NCI-H510A treated with DMSO at 0.1 percent for 48 hours (cell line): Measurements from ENCODE around the gene TFE3.

Source experiments
- DNase-seq: peaks from one replicate; lab custom pipeline; 2025; lab: John Stamatoyannopoulos, UW

Gene TFE3, protein sequence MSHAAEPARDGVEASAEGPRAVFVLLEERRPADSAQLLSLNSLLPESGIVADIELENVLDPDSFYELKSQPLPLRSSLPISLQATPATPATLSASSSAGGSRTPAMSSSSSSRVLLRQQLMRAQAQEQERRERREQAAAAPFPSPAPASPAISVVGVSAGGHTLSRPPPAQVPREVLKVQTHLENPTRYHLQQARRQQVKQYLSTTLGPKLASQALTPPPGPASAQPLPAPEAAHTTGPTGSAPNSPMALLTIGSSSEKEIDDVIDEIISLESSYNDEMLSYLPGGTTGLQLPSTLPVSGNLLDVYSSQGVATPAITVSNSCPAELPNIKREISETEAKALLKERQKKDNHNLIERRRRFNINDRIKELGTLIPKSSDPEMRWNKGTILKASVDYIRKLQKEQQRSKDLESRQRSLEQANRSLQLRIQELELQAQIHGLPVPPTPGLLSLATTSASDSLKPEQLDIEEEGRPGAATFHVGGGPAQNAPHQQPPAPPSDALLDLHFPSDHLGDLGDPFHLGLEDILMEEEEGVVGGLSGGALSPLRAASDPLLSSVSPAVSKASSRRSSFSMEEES

DNA sequence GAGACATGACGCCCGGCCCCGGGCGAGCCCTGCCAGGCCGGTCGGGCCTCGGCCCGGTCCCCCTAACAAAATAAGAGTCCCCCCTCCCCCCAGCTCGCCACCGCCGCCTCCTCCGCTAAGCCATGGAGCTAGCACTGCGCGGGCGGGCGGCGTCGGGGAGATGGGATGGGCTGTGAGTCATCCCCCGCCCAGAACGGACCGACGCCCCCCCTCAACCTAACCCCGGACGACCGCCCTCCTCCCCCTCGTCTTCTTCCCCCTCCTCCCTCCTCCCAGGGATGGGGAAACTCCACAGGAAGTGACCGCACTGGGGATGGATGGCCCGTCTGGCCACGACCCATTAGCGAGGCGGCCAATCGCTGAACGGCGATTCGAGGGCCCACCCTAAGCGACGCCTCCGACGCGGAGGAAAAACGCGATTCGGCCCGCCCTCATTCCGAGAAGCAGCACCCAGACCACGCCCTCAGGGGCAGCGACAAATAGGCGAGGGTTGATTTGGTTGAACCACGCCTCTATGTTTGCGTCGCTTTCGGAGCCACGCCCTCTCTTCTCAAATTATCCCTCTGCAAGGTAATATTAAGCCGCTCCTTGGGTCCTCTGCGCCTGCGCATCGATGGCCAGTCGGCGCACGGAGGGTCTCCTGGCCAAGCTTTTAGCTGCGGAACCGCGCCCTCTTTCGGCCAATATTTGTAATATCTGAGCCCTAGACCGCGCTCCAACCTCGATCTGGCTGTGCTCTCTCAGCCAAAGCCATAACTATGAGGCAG is at the start of gene TFE3:
TFE3 (minus strand) TSS at position 138 of the 767 bp plus-strand sequence; CDS start at position 7, 131 bp downstream.
- DNase-seq = peak; percentile 98

DNA sequence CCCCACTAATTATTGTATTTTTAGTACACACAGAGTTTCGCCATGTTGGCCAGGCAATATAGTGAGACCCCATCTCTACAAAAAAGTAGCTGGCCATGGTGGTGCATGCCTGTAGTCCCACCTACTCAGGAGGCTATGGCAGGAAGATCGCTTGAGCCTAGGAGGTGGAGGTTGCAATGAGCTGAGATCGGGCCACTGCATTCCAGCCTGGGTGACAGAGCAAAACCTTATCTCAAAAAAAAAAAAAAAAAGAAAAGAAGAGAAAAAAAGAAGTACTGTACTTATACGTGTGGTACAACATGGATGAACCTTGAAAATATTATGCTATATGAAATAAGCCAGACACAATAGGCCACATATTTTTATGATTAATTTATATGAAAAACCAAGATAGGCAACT is 46.4 kb upstream of the TFE3 start:
- no peak for DNase-seq

DNA sequence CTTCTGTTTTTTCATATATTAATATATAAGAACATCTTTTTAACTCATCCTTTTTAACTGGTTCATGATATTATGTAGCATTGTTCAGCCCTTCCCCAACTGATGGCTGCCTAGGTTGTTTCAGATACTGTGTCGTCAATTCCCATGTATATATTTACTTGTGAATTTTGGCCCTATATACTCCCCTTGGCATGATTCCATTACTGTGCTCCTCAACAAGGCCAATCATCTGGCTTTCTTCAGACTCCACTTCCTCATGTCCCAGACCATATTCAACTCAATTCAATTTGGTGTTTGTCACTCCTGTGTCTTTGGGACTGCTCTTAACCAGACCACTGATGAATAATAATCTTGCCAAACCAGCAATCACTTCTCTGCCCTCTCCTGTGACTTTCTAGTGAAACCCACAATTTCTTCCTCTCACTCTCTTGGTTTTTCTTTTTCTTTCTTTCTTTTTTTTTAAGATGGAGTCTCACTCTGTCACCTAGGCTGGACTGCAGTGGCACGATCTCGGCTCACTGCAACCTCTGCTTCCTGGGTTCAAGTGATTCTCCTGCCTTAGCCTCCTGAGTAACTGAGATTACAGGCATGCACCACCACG is 39.2 kb upstream of the TFE3 start:
- no peak for DNase-seq

DNA sequence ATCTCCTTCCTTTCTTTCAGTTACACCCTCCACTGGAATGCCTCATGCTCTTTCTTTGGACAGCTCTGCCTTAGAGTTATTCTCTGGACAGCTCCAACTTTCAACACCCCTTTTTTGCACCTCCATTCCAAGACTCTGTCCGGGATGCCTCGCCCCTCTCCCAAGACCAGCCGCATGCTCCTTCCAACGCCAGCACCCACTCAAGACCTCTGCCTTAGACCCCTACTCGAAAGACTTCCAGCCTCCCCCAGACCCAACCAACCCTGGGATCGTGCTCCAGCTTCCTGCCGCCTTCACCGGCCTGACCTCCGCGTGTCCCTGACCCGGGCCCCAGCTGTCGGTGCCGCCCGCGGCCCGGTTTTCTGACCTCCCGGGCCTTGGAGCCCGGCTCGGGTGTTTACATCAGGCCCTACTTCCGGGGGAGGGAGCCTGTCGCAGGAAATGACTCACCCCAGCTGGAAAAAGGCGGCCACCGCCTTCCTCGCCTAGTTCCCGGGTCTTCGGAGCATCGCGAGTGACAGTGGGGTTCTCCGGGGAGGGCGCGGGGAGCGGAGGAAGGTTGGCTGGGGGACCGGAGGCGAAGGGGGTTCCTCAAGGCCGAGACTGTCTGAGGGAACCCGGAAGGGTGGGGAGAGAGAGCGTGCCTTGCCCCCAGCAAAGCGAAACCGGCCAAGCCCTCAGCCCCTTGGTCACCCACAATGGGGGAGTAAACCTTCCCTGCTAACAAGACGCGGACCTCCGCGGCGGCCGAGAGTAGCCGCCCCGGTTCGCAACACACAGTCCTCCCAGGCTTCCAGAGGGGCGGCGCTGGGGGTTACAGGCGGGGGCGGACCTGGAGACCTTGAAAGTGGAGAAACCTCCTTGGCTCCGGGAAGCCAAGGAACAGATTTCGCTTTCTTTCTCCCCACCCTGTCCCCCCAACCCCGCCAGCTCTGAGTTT is 36.6 kb upstream of the TFE3 start, which contains the start of gene WDR45:
WDR45 (minus strand) TSS at position 399 of the 940 bp plus-strand sequence. CDS start 1,792 bp downstream, outside the sequence.
- peak; percentile 24 for DNase-seq

DNA sequence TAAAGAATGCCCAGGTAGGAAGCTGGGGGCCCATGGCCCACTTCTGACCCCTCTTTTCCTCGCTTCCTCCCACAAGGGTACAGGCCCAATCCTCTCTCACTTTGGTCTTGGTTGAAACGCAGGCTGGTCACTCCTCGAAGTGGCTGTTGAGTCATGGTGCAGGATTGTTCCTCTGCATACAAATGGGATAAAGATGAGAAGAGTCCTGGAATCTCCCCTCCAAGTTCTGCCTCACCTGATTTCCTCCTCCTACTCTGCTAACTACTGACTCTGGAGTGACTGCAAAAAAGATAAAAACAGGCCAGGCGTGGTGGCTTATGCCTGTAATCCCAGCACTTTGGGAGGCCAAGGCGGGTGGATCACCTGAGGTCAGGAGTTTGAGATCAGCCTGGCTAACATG is 34.8 kb upstream of the TFE3 start:
- no peak for DNase-seq

DNA sequence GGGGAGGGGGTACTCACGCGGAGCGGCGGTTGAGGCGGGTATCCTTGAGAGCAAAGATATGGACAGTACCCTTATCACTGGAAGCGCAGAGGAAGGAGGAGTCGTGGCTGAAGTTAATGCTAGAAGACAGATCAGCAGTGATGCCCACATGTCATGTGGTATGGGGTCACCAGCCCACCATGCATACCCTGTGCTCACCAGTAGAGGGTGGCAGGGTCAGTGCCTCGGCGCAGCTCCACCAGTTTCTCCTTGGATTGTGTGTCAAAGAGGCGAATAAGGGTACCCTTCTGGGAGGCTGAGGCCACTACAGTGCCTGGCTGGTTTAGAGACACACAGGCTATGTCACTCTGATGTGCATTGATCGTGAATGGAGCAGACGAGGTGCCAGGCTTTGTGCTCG is 32.2 kb upstream of the TFE3 start:
- no peak for DNase-seq

DNA sequence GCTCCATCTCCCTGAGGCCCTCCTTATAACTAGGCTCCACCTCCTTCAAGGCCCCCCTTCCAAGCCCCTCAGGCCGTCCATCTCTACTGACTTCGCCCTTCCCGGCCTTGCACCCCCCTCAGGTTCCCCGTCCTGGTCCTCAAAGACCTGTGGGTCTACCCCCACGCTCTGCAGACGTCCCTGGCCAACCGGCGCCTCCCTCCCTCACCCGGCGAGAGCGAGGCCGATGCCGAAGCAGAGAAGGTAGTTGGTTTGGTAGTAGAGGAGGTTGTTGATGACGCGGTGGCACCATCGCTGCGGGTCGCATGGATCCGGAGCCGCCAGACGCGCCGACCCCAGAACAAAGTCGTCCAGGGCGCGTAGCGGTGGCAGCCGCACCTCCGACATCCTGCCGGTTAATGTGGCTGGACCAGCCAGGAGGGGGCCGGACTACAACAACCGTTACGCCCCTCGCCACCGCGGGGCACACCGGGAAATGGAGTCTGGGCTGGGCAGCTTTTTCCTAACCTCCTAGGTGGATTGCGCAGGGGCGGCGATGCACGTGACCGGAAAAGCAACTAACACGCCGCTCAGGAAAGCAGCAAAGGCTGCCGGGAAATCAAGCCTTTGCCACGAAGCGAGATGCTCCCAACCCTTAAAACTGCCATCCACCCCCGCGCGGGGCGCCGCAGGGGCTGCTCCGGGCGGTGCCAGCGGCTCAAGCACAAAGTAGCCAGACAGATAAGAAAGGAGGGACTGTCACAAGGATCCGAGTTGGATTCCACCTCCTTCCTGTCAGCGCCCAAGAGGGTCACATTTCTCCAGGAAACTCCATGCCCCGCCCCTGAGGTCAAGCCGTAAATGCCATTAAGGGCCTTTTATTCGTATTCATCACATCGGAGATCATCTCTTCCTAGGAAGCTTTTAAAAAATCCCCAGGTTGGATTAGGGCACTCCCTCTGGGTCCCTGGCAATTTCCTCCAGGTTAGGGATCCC is 30.7 kb upstream of the TFE3 start, which contains the start of gene PRAF2:
PRAF2 (minus strand) TSS at position 402 of the 975 bp plus-strand sequence; CDS start at position 387, 15 bp downstream.
- DNase-seq = peak; percentile 75

DNA sequence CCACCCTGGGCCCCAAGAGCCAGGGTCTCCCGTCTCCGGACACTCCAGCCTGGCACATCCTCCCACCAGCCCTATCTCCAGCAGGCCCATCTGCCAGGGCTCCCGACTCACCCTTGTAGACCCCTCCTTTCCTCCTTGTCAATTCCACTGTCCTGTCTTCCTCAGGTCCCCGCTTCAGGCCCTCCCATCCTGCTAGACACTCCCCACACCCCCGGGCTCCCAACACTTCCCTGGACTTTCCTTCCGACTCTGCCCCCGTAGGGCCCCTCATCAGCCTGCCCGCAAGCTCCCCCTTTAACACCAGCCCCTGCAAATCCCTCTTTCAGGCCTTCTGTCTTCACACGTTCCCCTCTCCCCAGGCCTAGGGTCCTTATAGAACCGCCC is 29.5 kb upstream of the TFE3 start:
- DNase-seq = no peak

DNA sequence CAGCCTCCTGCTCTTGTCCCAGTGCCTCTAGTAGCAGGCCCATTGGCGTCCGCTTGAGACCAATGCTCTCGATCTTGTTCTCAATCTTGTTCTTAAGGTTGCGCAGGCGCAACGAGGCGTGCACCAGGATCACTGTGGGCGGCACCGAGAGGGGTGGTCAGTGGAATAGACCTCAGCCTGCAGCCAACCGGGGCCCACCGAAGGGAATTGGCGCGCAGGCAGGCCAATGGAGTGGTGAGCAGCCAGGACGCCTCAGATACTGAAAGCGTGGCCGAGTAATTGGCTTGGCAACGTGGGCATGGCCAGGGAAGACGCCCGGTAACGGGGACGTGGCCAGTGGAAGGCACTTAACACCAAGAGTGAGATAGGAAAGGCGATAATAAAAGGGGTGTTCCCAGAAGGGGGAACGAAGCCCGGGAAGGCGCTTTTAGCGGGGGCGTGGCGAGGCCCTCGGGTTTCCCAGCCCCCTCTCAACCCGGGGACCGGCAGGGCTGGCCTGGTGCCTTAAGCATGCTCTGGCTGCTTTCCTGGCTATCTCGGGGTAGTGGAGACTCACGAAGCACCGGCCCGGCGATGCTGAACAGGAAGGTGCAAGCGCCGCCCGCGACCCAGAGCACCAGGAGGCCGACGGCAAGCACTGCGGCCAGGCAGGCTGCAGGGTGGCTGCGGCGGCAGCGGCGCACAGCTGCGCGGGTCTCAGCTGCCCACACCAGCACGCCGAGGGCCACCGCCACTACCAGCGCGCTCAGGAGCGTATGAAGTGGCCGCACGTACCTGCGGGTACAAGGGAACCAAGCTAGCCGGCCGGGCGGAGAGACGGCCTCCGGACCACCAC is 28.9 kb upstream of the TFE3 start:
- DNase-seq = no peak

DNA sequence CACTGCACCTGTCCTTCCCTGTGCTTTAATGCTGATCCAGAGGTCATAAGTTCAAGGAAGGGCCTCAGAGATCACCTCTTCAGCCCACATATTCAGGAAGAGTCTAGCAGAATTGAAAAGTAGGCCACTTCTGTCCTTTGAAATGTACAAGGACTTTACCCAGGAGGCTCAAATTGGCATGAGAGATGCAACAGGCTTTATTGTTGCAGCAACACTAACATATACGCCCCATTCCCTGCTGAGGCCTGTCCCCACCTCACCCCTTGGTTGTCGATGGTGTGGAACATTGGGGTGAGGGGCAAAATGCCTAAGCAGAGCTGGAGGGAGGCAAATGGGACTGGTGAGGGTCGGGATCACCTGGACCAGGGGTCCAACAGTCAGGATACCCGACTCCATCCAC is 27.8 kb upstream of the TFE3 start:
- no peak for DNase-seq

DNA sequence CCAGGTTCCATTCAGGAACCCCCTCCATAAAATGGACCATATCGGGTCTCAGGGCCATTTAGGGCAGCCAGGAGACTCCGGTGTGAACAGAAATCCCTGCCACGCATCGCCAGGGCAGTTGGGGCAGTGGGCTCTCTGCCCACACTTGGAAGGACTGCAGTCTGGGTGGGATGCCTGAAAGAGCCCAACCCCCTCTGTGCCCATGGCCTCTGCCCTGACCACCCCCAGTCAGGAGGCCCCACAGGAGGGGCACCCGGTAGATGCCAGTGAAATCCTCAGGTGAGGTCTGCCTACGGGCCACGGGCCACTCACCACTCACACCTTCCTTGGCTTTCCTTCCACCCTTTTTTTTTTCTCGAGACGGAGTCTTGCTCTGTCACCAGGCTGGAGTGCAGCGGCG is 25.9 kb upstream of the TFE3 start:
- DNase-seq = no peak

DNA sequence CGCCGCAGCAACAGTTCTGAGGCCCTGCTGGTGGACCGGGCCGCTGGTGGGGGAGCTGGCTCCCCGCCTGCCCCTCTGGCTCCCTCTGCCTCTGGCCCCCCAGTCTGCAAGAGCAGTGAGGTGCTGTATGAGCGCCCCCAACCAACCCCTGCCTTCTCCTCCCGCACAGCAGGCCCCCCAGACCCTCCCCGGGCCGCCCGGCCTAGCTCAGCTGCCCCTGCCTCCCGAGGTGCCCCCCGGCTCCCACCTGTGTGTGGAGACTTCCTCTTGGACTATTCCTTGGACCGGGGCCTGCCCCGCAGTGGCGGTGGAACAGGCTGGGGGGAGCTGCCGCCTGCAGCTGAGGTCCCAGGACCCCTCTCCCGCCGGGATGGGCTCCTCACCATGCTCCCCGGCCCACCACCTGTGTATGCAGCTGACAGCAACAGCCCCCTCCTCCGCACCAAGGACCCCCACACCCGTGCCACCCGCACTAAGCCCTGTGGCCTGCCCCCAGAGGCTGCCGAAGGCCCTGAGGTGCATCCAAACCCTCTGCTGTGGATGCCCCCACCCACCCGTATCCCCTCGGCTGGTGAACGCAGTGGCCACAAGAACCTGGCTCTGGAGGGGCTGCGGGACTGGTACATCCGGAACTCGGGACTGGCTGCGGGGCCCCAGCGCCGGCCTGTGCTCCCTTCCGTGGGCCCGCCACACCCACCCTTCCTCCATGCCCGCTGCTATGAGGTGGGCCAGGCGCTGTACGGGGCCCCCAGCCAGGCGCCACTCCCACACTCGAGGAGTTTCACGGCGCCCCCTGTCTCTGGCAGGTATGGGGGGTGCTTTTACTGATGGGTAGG is 24.3 kb upstream of the TFE3 start:
- DNase-seq = no peak

DNA sequence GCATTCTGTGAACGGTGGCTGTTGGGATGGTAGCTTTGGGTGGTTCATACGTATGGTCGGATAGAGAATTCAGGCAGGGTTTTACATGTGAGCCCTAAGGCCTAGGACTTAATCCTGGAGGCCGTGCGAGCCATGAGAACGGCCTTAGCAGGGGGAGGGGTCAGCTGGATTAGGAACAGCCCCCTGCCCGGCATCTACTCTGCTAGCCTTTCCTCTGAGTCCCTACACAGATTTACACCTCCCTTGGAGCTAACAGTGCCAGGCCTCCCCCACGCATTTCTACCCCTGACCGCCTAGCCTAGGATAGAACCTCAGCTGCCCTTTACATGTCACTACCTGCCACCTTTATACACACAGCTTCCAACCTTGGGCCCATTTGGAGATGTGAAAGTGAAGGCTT is 23.5 kb upstream of the TFE3 start:
- DNase-seq = no peak

DNA sequence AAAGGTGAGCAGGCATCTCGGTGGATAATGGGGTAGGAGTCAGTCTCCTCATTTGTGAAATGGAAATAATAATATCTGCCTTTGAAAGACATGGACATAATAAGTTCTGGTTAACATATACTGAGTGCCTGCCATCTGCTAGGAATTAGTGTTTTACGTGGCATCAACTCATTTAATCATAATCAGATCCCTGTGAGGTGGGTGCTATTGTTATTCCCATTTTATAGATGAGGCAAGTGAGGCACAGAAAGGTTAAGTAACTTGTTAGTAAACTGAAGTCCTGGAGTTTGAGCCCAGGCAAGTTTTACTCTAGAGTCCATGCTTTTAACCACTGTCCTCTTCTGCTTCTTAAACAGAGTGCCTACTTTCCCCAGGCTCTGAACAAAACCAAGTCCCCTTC is 23.1 kb upstream of the TFE3 start:
- no peak for DNase-seq

DNA sequence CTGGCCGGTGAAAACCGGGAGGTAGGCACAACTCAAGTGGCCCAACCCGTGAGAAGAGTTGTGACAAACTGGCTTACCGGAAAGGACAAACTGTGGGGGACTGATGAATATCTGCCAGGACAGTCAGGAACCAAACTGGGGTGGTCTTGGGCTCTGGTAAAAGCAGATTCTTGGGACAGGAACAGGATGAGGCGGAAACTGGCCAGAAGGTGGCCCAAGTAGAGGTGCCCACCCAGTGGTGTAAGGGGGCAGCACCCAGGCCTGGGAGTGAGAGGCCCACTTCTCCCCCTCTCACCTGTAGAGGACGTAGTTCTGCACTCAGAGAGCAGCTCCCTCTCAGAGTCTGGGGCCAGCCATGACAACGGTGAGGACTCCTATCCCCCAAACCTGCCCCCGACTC is 21.6 kb upstream of the TFE3 start:
- no peak for DNase-seq

DNA sequence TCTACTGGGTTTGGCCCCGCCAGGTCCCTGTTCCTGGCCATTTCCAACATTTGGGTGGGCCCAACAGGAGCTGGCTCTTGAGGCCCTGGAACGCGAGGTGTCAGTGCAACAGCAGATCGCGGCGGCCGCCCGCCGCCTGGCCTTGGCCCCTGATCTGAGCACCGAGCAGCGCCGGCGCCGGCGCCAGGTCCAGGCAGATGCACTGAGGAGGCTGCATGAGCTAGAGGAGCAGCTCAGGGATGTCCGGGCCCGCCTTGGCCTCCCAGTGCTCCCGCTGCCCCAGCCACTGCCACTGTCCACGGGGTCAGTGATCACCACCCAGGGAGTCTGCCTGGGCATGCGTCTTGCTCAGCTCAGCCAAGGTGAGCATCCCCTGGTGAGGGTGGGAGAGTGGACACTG is 21.1 kb upstream of the TFE3 start:
- DNase-seq = no peak

DNA sequence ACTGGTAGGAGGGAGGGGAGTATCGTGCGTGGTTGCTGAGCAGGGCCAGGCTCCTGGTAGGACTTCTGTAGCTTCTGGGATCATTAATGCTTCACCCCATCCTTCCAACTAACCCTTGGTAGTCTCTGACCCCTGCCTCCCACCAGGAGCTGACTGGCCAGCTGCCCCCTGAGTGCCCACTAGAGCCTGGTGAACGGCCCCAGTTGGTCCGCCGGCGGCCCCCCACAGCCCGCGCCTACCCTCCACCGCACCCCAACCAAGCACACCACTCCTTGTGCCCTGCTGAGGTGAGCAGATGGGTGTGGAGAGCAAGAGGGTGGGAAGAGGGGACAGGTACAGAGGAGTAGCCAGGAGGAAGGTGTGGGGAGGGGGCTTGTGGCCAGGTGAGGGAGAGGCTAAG is 20.6 kb upstream of the TFE3 start:
- DNase-seq = no peak

DNA sequence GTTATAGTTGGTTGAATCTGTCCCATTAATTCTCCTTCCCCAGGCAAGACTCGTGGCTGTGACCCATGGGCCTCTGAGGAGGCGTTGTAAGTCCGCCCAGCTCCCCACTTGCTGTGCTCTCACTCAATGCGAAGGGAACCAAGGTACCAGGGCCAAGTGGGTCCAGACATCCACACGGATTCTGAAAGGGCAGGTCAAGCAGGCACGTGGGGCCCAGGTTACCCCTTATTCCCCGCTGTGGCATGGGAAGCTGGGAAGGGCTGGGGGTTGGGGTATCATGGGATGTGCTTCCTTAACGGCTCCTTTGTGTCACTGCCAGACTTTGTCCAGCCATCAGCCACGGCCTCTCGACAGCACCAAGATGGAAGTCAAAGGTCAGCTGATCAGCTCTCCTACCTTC is 18.8 kb upstream of the TFE3 start:
- DNase-seq = no peak
